PC-3 (cell line): Measurements from ENCODE around the gene KHNYN. TPM values are rescaled to one million over a fixed set of nuclear protein-coding genes. Genes with fewer than 3 reads are reported as not detected.

Source experiments
- ATAC-seq: fragments of 200-7000 bp; cut with Tn5 transposase; 2 replicates; pipeline ENCODE4 v1.9.1; 2020; ENCODE audit warnings: mild to moderate bottlenecking, moderate library complexity
- BruUV-seq: library from RNA; stranded (reverse); fragments of 400-500 nt; replicated peaks from 2 replicates; lab custom pipeline; 2021; lab: Mats Ljungman, UMichigan
- CTCF ChIA-PET: fragments of 300-600 bp; sonication (Branson Sonifier 250); formaldehyde crosslinking; loops from one replicate; lab custom pipeline; 2022; ENCODE audit warnings: antibody characterized with exemption; lab: Charles Lee
- POLR2A ChIA-PET: fragments of 300-600 bp; sonication (Branson Sonifier 250); formaldehyde crosslinking; loops from one replicate; lab custom pipeline; 2022; ENCODE audit warnings: antibody characterized with exemption; ENCODE audit not compliant: unreplicated experiment; lab: Charles Lee
- DNase-seq: peaks from one replicate; pipeline ENCODE4 v3.0.0-alpha.2; 2015
- H2AFZ ChIP-seq: fragments of 300-600 bp; sonication (generic); 2 replicates; pipeline ENCODE4 v1.6.0; 2016; ENCODE audit warnings: antibody characterized with exemption, low read length
- H3F3A ChIP-seq: fragments of 300-600 bp; sonication (generic); one replicate; pipeline ENCODE4 v1.6.0; 2017; ENCODE audit warnings: antibody characterized with exemption, low read length, control low read depth, mild to moderate bottlenecking; ENCODE audit not compliant: unreplicated experiment
- H3K27ac ChIP-seq: fragments of 300-600 bp; sonication (generic); 2 replicates; pipeline ENCODE4 v1.5.1; 2016; ENCODE audit warnings: mild to moderate bottlenecking, low read length
- H3K27me3 ChIP-seq: fragments of 300-600 bp; sonication (generic); 2 replicates; pipeline ENCODE4 v1.6.1; 2016; ENCODE audit warnings: low read length, mixed read lengths
- H3K36me3 ChIP-seq: fragments of 300-600 bp; sonication (generic); 2 replicates; pipeline ENCODE4 v1.6.1; 2016; ENCODE audit warnings: low read depth, mixed run types, low read length, mixed read lengths
- H3K4me1 ChIP-seq: fragments of 300-600 bp; sonication (generic); 2 replicates; pipeline ENCODE4 v1.5.1; 2016; ENCODE audit warnings: low read length; ENCODE audit not compliant: insufficient read depth
- H3K4me2 ChIP-seq: fragments of 300-600 bp; sonication (generic); 2 replicates; pipeline ENCODE4 v1.6.0; 2016; ENCODE audit warnings: low read length
- H3K4me3 ChIP-seq: fragments of 300-600 bp; sonication (generic); 2 replicates; pipeline ENCODE4 v1.5.1; 2016; ENCODE audit warnings: mild to moderate bottlenecking, low read length, mixed read lengths
- H3K79me2 ChIP-seq: fragments of 300-600 bp; sonication (generic); 2 replicates; pipeline ENCODE4 v1.6.1; 2017; ENCODE audit warnings: low read length, mixed read lengths
- H3K9ac ChIP-seq: fragments of 300-600 bp; sonication (generic); 2 replicates; pipeline ENCODE4 v1.6.0; 2016; ENCODE audit warnings: mild to moderate bottlenecking, low read length
- H3K9me2 ChIP-seq: fragments of 300-600 bp; sonication (generic); replicated peaks from 2 replicates; pipeline ENCODE4 v1.6.1; 2016; ENCODE audit warnings: mixed run types, low read length, mixed read lengths
- H3K9me3 ChIP-seq: fragments of 300-600 bp; sonication (generic); 2 replicates; pipeline ENCODE4 v1.6.1; 2016; ENCODE audit warnings: low read length, mixed read lengths
- H4K20me1 ChIP-seq: fragments of 300-600 bp; sonication (generic); 2 replicates; pipeline ENCODE4 v1.6.1; 2016; ENCODE audit warnings: low read length, mixed read lengths
- CTCF ChIP-seq: fragments of 300-600 bp; sonication (generic); conservative IDR thresholded peaks from 2 replicates; pipeline ENCODE4 v1.5.1; 2017; ENCODE audit warnings: antibody characterized with exemption, low read depth, mild to moderate bottlenecking, low read length
- EZH2 ChIP-seq: fragments of 300-600 bp; sonication (generic); IDR thresholded peaks from one replicate; pipeline ENCODE4 v1.6.1; 2017; ENCODE audit warnings: antibody characterized with exemption, mild to moderate bottlenecking, low read length; ENCODE audit not compliant: unreplicated experiment
- EZH2phosphoT487 ChIP-seq: fragments of 300-600 bp; sonication (generic); IDR thresholded peaks from 2 replicates; pipeline ENCODE4 v1.6.1; 2018; ENCODE audit warnings: mild to moderate bottlenecking, antibody characterized with exemption, low read length, borderline replicate concordance
- intact Hi-C: fragments of 100-400 bp; cut with micrococcal nuclease; formaldehyde crosslinking; loops from 2 replicates; pipeline ENCODE4 v1.9.0; 2023
- total RNA-seq: library from RNA; depleted of rRNA; stranded (reverse); fragments of >200 nt; gene quantifications from 2 replicates; pipeline ENCODE4 v1.2.3, GENCODE V29; 2014

The KHNYN gene
- total RNA-seq, 1 experiment from 2014 or later: 51.6 TPM

- Histone ChIP-seq H3K4me1 (peaks cover 5% of the 10 kb centered on the region; the same call in 1 of the 2 replicates), H3K36me3 (no peaks in the 10 kb centered on the region), H2AFZ (no peak overlapping the region), H3K9me3 (no peaks in the 10 kb centered on the region), H3K9me2 (no peaks in the 10 kb centered on the region), H3K79me2 (no peaks in the 10 kb centered on the region), H3F3A (no peaks in the 10 kb centered on the region), H3K4me2 (no peak overlapping the region), H4K20me1 (no peaks in the 10 kb centered on the region), H3K27me3 (no peaks in the 10 kb centered on the region), H3K4me3 (no peak overlapping the region), H3K9ac (no peak overlapping the region), H3K27ac (no peak overlapping the region)
- no peak for TF ChIP-seq CTCF
- TF ChIP-seq EZH2phosphoT487: no peak
- no peak for TF ChIP-seq EZH2
- BruUV-seq: no TSS peak
- ChIA-PET CTCF (no interaction called here), POLR2A (no interaction called here)
- intact Hi-C loops: no loop called here
- DNase-seq: peak; percentile 21
- no peak for ATAC-seq
These were observed 26.3 kb upstream of the KHNYN start for GRCh38 chr14:24403294-24403998.

- Histone ChIP-seq H2AFZ (no peak overlapping the region), H4K20me1 (no peaks in the 10 kb centered on the region), H3K4me1 (0 out of 2 replicates have a peak, but pooled peaks cover 5% of the 10 kb centered on the region), H3K4me2 (no peak overlapping the region), H3K4me3 (no peak overlapping the region), H3K79me2 (no peaks in the 10 kb centered on the region), H3K9me3 (no peaks in the 10 kb centered on the region), H3K9me2 (no peaks in the 10 kb centered on the region), H3K9ac (no peak overlapping the region), H3K27me3 (no peaks in the 10 kb centered on the region), H3K27ac (no peak overlapping the region), H3F3A (no peaks in the 10 kb centered on the region), H3K36me3 (no peaks in the 10 kb centered on the region)
- ChIA-PET POLR2A (no interaction called here), CTCF (no interaction called here)
- intact Hi-C loops: no loop called here
- DNase-seq (no peak), ATAC-seq (no peak)
- BruUV-seq: no TSS peak
- TF ChIP-seq CTCF: no peak
- TF ChIP-seq EZH2phosphoT487: no peak
- no peak for TF ChIP-seq EZH2
These were observed 24.9 kb upstream of the KHNYN start for GRCh38 chr14:24404814-24405213.

- ChIA-PET POLR2A (no interaction called here), CTCF (no interaction called here)
- DNase-seq: no peak
- TF ChIP-seq CTCF: no peak
- no peak for TF ChIP-seq EZH2
- TF ChIP-seq EZH2phosphoT487: no peak
- H3K9me3 ChIP-seq: no peaks in the 10 kb centered on the region
- no peak overlapping the region for H3K4me2 ChIP-seq
- H2AFZ ChIP-seq: no peak overlapping the region
- no peaks in the 10 kb centered on the region for H3K9me2 ChIP-seq
- H3K4me1 ChIP-seq: 0 out of 2 replicates have a peak, but pooled peaks cover 5% of the 10 kb centered on the region
- no peak for ATAC-seq
- no peaks in the 10 kb centered on the region for H3F3A ChIP-seq
- H3K27ac ChIP-seq: no peak overlapping the region
- H3K9ac ChIP-seq: no peak overlapping the region
- BruUV-seq: no TSS peak
- H3K36me3 ChIP-seq: no peaks in the 10 kb centered on the region
- intact Hi-C loops: no loop called here
- no peaks in the 10 kb centered on the region for H3K27me3 ChIP-seq
- H4K20me1 ChIP-seq: no peaks in the 10 kb centered on the region
- no peak overlapping the region for H3K4me3 ChIP-seq
- H3K79me2 ChIP-seq: no peaks in the 10 kb centered on the region
These were observed 23.3 kb upstream of the KHNYN start for GRCh38 chr14:24406416-24406815.
